T follicular helper cell (primary cell): Measurements from ENCODE around the gene GTF2H2.
"Not testable (repeated sequence)": the region's sequence is repeated elsewhere in the genome, so short reads cannot be mapped to it uniquely, and the experiment has no call there.

Source experiments
- DNase-seq: peaks from one replicate; pipeline ENCODE4 v3.0.0-alpha.2; 2020; ENCODE audit warnings: low read depth
- total RNA-seq, 2 experiments: gene quantifications; one replicate each; lab custom pipeline; 2026; lab: John Stamatoyannopoulos, UW

The GTF2H2 gene
- total RNA-seq = 6.2 to 16.5 reads per million in 2 experiments

- not testable (repeated sequence) for DNase-seq
Measured at GRCh38 chr5:71067262-71067928, at the start of gene GTF2H2. TSS of gene GTF2H2 (minus strand) at chr5:71067676. CDS start at chr5:71062763, 4,913 bp downstream.

- DNase-seq = not testable (repeated sequence)
Measured at GRCh38 chr5:71109730-71110275, 42.3 kb upstream of the GTF2H2 start.

DNA sequence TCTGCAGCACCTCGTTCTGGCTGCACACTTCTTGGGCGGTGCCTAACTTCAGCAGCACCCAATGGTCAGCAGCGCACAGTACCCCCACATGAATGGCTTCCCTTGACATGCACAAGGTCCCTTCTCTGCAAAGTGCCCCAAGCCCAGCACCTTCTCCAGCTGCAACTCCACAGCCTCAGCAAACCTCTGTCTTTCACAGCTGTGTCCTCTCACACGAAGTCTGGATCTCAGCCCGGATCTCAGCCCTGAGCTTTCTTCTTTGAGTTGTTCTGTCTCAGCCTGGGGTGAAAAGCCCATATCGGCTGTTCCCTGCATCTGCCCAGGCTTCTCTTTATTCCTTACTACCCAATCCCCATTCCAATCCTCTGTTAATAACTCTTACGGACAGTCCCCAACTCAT is 32.5 kb upstream of the GTF2H2 start:
- not testable (repeated sequence) for DNase-seq

DNA sequence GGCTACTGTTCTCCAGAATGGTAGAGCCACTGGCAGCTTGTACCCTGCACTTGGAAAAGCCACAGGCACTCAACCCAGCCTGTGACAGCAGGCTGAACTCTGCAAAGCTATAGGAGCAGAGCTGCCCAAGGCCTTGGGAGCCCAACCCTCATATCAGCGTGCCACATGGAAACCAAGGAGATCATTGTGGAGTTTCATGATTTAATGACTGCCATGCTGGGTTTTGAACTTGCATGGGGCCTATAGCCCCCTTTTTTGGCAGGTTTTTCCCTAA is 30.4 kb upstream of the GTF2H2 start:
- not testable (repeated sequence) for DNase-seq

- DNase-seq = not testable (repeated sequence)
Measured at GRCh38 chr5:71097173-71097929, 29.9 kb upstream of the GTF2H2 start.

DNA sequence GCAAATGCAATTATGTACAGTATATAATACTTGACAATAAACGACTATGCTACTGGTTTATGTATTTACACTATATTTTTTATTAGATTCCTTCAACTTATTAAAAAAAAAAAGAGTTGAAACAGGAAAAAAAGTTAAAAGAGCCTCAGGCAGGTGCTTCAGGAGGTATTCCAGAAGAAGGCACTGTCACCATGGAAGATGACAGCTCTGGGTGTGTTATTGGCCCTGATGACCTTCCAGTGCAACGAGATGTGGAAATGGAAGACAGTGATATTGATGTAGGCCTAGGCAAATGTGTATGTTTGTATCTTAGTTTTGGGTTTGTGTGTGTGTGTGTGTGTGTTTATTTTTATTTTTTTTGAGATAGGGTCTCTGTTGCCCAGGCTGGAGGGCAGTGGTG is 22.3 kb upstream of the GTF2H2 start:
- DNase-seq = not testable (repeated sequence)

DNA sequence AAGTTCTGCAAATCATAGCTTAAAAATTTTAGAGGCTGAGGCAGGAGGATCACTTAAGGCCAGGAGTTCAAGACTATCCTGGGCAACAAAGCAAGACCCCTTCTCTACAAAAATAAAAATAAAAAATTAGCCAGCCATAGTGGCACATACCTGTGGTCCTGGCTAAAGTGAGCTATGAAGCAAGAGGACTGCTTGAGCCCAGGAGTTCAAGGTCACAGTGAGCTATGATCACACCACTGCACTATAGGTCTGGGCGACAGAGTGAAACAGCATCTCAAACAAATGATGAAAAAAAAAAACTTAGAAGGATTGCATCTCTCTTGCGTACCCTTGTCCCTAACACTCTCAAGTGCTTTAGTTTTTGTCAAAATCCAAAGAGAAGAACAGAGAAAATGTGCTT is 21.3 kb upstream of the GTF2H2 start:
- DNase-seq = not testable (repeated sequence)

DNA sequence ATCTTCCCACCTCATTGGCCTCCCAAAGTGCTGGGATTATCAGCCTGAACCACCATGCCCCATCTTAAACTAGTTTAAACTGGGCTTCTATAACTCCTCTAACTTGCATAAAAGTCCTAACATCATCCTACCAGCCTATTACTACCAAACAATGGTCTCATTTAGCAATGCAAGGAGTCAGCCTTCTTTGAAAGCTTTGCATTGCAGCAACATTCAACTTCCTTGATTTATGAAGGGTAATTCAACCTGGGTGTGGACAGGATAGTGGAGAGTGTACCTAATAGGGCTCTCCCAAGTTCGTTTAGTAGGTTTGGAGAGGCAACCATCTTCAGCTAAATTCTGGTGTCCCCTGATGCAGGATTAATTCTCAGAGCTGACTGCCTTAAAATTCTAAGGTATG is 18.7 kb upstream of the GTF2H2 start:
- DNase-seq = not testable (repeated sequence)

GRCh38 chr5:71084280-71085063 is 17.0 kb upstream of the GTF2H2 start:
- not testable (repeated sequence) for DNase-seq

DNA sequence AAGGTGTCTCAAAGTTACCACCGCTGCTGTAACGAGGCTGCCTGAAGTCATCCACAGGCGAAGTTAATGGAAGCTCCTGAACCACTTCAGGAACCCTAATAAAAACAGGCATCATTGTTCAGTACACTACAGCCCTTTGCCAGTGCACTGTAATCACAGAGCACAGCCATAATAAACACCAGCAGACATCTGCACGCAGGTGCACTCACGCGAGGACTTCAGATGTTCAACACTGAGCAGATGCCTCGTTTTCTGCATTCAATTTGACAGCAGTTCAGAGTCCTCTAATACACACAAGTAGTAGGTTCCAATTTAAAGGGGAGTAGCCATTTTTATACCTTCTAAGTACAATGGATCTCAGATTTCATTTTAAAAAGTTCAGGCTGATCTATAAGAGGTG is 15.4 kb upstream of the GTF2H2 start:
- not testable (repeated sequence) for DNase-seq

- not testable (repeated sequence) for DNase-seq
Measured at GRCh38 chr5:71082340-71082739, 14.9 kb upstream of the GTF2H2 start.

GRCh38 chr5:71061322-71061721 is 6.2 kb downstream of the GTF2H2 start:
- DNase-seq = not testable (repeated sequence)

DNA sequence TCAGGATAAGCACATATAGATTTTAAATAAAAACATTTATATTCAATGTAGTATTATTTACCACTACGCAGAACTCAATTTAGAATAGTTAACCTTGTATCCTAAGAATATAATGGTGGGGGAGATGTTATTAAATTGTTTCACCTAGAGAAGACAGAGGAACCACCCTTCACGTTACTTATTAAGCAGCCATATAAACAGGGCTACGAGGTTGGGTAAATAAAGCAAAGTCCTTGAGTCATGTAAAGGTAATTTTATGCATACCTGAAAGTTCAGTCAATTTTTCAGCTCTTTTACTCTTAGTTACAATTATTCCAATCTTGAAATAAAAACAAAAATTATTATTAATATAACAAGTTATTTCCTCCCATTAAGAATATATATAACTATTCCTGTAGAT is 8.1 kb downstream of the GTF2H2 start:
- DNase-seq = not testable (repeated sequence)

GRCh38 chr5:71044808-71045207 is 22.7 kb downstream of the GTF2H2 start:
- DNase-seq = not testable (repeated sequence)

GRCh38 chr5:71044128-71044527 is 23.3 kb downstream of the GTF2H2 start:
- DNase-seq = not testable (repeated sequence)

- not testable (repeated sequence) for DNase-seq
Measured at GRCh38 chr5:71031046-71031776, 36.3 kb downstream of the GTF2H2 start.

DNA sequence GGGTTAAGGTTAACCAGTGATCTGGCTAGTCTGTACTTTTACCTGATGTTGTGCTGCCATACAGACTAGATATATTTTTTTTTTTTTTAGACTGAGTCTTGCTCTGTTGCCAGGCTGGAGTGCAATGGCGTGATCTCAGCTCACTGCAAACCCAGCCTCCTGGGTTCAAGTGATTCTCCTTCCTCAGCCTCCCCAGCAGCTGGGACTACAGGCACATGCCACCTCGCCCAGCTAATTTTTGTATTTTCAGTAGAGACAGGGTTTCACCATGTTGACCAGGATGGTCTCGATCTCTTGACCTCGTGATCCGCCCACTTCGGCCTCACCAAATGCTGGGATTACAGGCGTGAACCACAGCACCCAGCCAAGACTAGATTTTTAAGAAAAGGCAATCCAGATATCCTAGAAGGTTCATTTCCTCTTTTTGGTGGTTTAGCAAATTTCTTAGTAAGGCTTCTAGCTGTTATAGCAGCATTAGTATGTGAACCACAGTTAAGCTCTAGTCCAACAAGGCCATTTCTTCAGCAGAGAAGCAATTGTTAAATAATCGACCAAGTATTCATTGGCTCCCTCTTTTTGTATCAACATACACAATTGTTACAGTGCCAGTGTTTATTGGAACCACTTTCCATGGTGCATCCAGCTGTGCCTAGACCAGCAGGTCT is 42.1 kb downstream of the GTF2H2 start, which contains the start of gene NAIP:
TSS of gene NAIP (minus strand) at position 51 of the 665 bp plus-strand sequence. CDS start 12,424 bp downstream, outside the sequence.
- DNase-seq = not testable (repeated sequence)

- DNase-seq = not testable (repeated sequence)
Measured at GRCh38 chr5:71020643-71021042, 46.8 kb downstream of the GTF2H2 start.

DNA sequence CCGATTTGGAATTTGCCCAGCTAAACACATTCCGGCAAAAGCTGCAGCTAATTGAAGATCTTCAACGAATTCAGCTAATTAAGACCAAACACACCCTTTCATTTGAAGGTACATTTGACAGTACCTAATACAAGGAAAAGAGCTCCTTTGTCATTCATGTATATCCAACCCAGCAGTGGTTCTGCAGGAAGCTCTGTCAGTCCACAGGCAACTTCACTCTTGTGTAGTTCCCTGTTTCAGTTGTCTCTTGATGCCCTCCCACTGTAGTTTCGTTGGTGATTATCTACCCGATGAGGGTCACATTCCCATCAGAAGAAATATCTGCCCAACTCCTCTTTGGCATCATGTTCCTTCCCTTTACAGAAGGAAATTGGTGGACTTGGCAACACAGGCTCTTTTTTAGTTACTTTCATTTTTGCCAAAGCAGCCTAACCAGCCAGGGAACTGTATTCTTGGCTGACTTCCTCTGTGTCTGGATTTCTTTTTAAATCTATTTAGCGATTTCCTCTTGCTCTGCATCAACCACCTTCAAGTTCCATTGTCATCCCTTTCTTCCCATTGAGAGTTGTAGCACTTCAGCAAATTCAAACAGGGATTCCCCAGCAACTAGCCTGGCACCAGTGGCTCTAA is 49.0 kb downstream of the GTF2H2 start:
- not testable (repeated sequence) for DNase-seq

DNA sequence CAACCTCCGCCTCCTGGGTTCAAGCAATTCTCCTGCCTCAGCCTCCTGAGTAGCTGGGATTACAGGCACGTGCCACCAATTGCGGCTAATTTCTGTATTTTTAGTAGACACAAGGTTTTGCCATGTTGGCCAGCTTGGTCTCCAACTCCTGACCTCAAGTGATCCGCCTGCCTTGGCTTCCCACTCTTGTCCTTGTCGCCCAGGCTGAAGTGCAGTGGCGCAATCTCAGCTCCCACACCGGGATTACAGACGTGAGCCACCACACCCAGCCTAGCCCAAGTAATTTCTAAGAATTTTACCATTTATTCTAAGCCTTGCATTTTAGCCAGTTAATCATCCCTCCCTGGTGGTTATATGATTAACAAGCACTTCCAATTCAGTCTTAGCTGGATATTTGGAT is 53.3 kb downstream of the GTF2H2 start:
- DNase-seq = no peak
